Fibroblast of skin of right quadriceps (primary cell): Measurements from ENCODE around the gene SBK1.
A peak's percentile ranks its signal among the peaks of the same experiment; 100 is the strongest.
"Not testable (repeated sequence)": the region's sequence is repeated elsewhere in the genome, so short reads cannot be mapped to it uniquely, and the experiment has no call there.

ENCODE experiments used
- DNase-seq: peaks from one replicate; pipeline ENCODE4 v3.0.0-alpha.2; 2013

The SBK1 gene

GRCh38 chr16:28291651-28292626 lies at the start of gene SBK1:
TSS of gene SBK1 (plus strand) at chr16:28292525. CDS start at chr16:28317392, 24,867 bp downstream.
- DNase-seq = peak; percentile 58

- DNase-seq = not testable (repeated sequence)
These were observed 42.8 kb upstream of the SBK1 start for GRCh38 chr16:28249483-28249882.

GRCh38 chr16:28250999-28251398 lies 41.3 kb upstream of the SBK1 start:
- no peak for DNase-seq

GRCh38 chr16:28254158-28254557 lies 38.2 kb upstream of the SBK1 start:
- no peak for DNase-seq

GRCh38 chr16:28255838-28256237 lies 36.5 kb upstream of the SBK1 start:
- DNase-seq = no peak

GRCh38 chr16:28257256-28257655 lies 35.1 kb upstream of the SBK1 start:
- DNase-seq = no peak

GRCh38 chr16:28258567-28258966 lies 33.8 kb upstream of the SBK1 start:
- DNase-seq = no peak

GRCh38 chr16:28259091-28259780 lies 33.1 kb upstream of the SBK1 start:
- DNase-seq = no peak

GRCh38 chr16:28259781-28260150 lies 32.6 kb upstream of the SBK1 start:
- DNase-seq = no peak

- no peak for DNase-seq
These were observed 32.1 kb upstream of the SBK1 start for GRCh38 chr16:28260193-28260592.

- no peak for DNase-seq
These were observed 30.4 kb upstream of the SBK1 start for GRCh38 chr16:28261942-28262341.

- DNase-seq = no peak
These were observed 29.0 kb upstream of the SBK1 start for GRCh38 chr16:28263305-28263704.

- no peak for DNase-seq
These were observed 27.7 kb upstream of the SBK1 start for GRCh38 chr16:28264656-28265055.

GRCh38 chr16:28265822-28266221 lies 26.5 kb upstream of the SBK1 start:
- DNase-seq = no peak

GRCh38 chr16:28267356-28267755 lies 25.0 kb upstream of the SBK1 start:
- no peak for DNase-seq

GRCh38 chr16:28273511-28273910 lies 18.8 kb upstream of the SBK1 start:
- no peak for DNase-seq

- DNase-seq = no peak
These were observed 17.6 kb upstream of the SBK1 start for GRCh38 chr16:28274676-28275075.

- no peak for DNase-seq
These were observed 16.0 kb upstream of the SBK1 start for GRCh38 chr16:28276301-28276700.

- peak; percentile 60 for DNase-seq
These were observed 14.6 kb upstream of the SBK1 start for GRCh38 chr16:28277537-28278388.

GRCh38 chr16:28279006-28279405 lies 13.3 kb upstream of the SBK1 start:
- no peak for DNase-seq

- no peak for DNase-seq
These were observed 11.2 kb upstream of the SBK1 start for GRCh38 chr16:28280881-28281836.

GRCh38 chr16:28282045-28282444 lies 10.3 kb upstream of the SBK1 start:
- DNase-seq = no peak
